B cell (primary cell): Measurements from ENCODE around the gene TLK2. TPM values are rescaled to one million over a fixed set of nuclear protein-coding genes. Genes with fewer than 3 reads are reported as not detected.

ENCODE experiments used
- ATAC-seq: fragments of 200-7000 bp; cut with Tn5 transposase; one replicate; pipeline ENCODE4 v1.10.0; 2021; ENCODE audit warnings: low read depth, mild to moderate bottlenecking, moderate number of reproducible peaks, moderate library complexity
- CTCF ChIA-PET: fragments of 350-600 bp; sonication (Branson Sonifier 250); formaldehyde crosslinking; loops from one replicate; lab custom pipeline; 2021; ENCODE audit warnings: antibody characterized with exemption, inconsistent platforms; lab: Charles Lee
- POLR2A ChIA-PET: fragments of 350-600 bp; sonication (Branson Sonifier 250); formaldehyde crosslinking; loops from one replicate; lab custom pipeline; 2021; ENCODE audit warnings: antibody characterized with exemption; lab: Charles Lee
- DNase-seq: peaks from one replicate; pipeline ENCODE4 v3.0.0; 2013
- H2AFZ ChIP-seq: 2 replicates; pipeline ENCODE4 v1.6.1; 2012; ENCODE audit warnings: mild to moderate bottlenecking, low read depth, low read length; ENCODE audit not compliant: insufficient read depth, poor library complexity, severe bottlenecking
- H3K27ac ChIP-seq, 2 donors: 1 replicate in 1 of 2; 2 replicates in 1 of 2; pipeline ENCODE4 v1.5.1; 2012 to 2013; ENCODE audit warnings: low read length in 2 of 2, mild to moderate bottlenecking in 2 of 2, moderate library complexity in 1 of 2
- H3K27me3 ChIP-seq, 4 experiments: fragments of 200-600 bp in 1 of 4; sonication (generic) in 1 of 4; replicated peaks in 1 of 4; 1 replicate in 2 of 4; 2 replicates in 2 of 4; pipeline versions ENCODE4 v1.6.1 to v1.7.0; 2013 to 2016; ENCODE audit warnings: low read length in 3 of 4, mild to moderate bottlenecking in 2 of 4, mixed read lengths in 1 of 4, moderate library complexity in 1 of 4; ENCODE audit not compliant: insufficient read depth in 4 of 4, control insufficient read depth in 3 of 4; ENCODE audit errors: control extremely low read depth in 1 of 4
- H3K36me3 ChIP-seq, 2 experiments: replicated peaks in 1 of 2; 1 replicate in 1 of 2; 2 replicates in 1 of 2; pipeline versions ENCODE4 v1.6.1 to v1.7.1; 2013; ENCODE audit warnings: low read length in 1 of 2; ENCODE audit not compliant: insufficient read depth in 2 of 2, control insufficient read depth in 1 of 2; ENCODE audit errors: control extremely low read depth in 1 of 2, extremely low read depth in 1 of 2
- H3K4me1 ChIP-seq, 2 donors: fragments of 200-600 bp in 1 of 2; sonication (generic) in 1 of 2; 1 replicate in 1 of 2; 2 replicates in 1 of 2; pipeline versions ENCODE4 v1.5.1 to v1.6.1; 2013 to 2017; ENCODE audit warnings: low read length in 2 of 2; ENCODE audit not compliant: control insufficient read depth in 2 of 2, insufficient read depth in 2 of 2
- H3K4me2 ChIP-seq: replicated peaks from 2 replicates; pipeline ENCODE3; 2012; ENCODE audit warnings: mild to moderate bottlenecking, low read depth, low read length; ENCODE audit not compliant: poor library complexity, severe bottlenecking
- H3K4me3 ChIP-seq, 5 experiments: fragments of 200-600 bp in 1 of 5; sonication (generic) in 1 of 5; 1 replicate in 3 of 5; 2 replicates in 2 of 5; pipeline versions ENCODE4 v1.5.1 to v1.7.0; 2011 to 2016; ENCODE audit warnings: low read length in 4 of 5, mild to moderate bottlenecking in 4 of 5, low read depth in 2 of 5, control low read depth in 1 of 5, moderate library complexity in 1 of 5; ENCODE audit not compliant: insufficient read depth in 1 of 5; ENCODE audit errors: control extremely low read depth in 1 of 5, extremely low read depth in 1 of 5
- H3K79me2 ChIP-seq: fragments of 200-600 bp; sonication (generic); one replicate; pipeline ENCODE4 v1.6.0; 2016; ENCODE audit warnings: low read length; ENCODE audit not compliant: control insufficient read depth, insufficient read depth
- H3K9ac ChIP-seq: fragments of 200-600 bp; sonication (generic); 2 replicates; pipeline ENCODE4 v1.6.1; 2017; ENCODE audit warnings: mild to moderate bottlenecking, low read length, moderate library complexity
- H3K9me3 ChIP-seq, 3 donors: one replicate each; pipeline versions ENCODE4 v1.6.1 to v1.7.1; 2013; ENCODE audit warnings: low read length in 2 of 3; ENCODE audit not compliant: control insufficient read depth in 2 of 3, insufficient read depth in 1 of 3; ENCODE audit errors: control extremely low read depth in 1 of 3
- H4K20me1 ChIP-seq: 2 replicates; pipeline ENCODE4 v1.6.0; 2012; ENCODE audit warnings: mild to moderate bottlenecking, low read length; ENCODE audit not compliant: insufficient read depth, control insufficient read depth, poor library complexity, severe bottlenecking
- H3K27ac Mint-ChIP-seq: one replicate; pipeline ENCODE4 v1.8.0; 2021; ENCODE audit warnings: mixed read lengths
- H3K27me3 Mint-ChIP-seq: one replicate; pipeline ENCODE4 v1.8.0; 2021; ENCODE audit warnings: mixed read lengths
- H3K4me1 Mint-ChIP-seq: one replicate; pipeline ENCODE4 v1.8.0; 2021; ENCODE audit warnings: mixed read lengths
- H3K4me3 Mint-ChIP-seq: one replicate; pipeline ENCODE4 v1.8.0; 2021; ENCODE audit warnings: mixed read lengths
- H3K9me3 Mint-ChIP-seq: one replicate; pipeline ENCODE4 v1.8.0; 2022; ENCODE audit warnings: mixed read lengths; ENCODE audit not compliant: insufficient read depth
- EZH2 ChIP-seq: IDR thresholded peaks from 2 replicates; pipeline ENCODE4 v1.6.1; 2012; ENCODE audit warnings: borderline replicate concordance, low read depth, mild to moderate bottlenecking, moderate library complexity, low read length; ENCODE audit not compliant: insufficient read depth, poor library complexity, severe bottlenecking
- WGBS: methylation state at CpG from one replicate; pipeline ENCODE4 v1.1.5; 2013; ENCODE audit warnings: missing lambda C conversion rate; ENCODE audit not compliant: insufficient coverage; 5-methylcytosine and 5-hydroxymethylcytosine counted together
- intact Hi-C: fragments of 100-400 bp; cut with micrococcal nuclease; formaldehyde crosslinking; loops from one replicate; pipeline ENCODE4 v1.10.0; 2022
- polyA plus RNA-seq: library from polyadenylated mRNA; depleted of rRNA; stranded (reverse); fragments of >200 nt; gene quantifications from 2 replicates; pipeline ENCODE4 v1.2.3, GENCODE V29; 2012
- total RNA-seq, 2 donors: library from RNA; stranded (reverse); fragments of 120-200 nt in 1 of 2; gene quantifications; 1 replicate in 1 of 2; 2 replicates in 1 of 2; pipeline versions ENCODE4 v1.2.3 to v1.2.4, GENCODE V29; 2013 to 2022
- TF ChIP-seq, protein P1 (sequence below): fragments of 200-600 bp; IDR thresholded peaks from one replicate; pipeline ENCODE4 v1.8.0; 2022; ENCODE audit warnings: antibody characterized with exemption, mild to moderate bottlenecking

The TLK2 gene
- total and polyA plus RNA-seq, 2 donors (not counting 1 experiment from before 2014, with no cell fraction given), result 36.3 to 75.3 TPM

DNA sequence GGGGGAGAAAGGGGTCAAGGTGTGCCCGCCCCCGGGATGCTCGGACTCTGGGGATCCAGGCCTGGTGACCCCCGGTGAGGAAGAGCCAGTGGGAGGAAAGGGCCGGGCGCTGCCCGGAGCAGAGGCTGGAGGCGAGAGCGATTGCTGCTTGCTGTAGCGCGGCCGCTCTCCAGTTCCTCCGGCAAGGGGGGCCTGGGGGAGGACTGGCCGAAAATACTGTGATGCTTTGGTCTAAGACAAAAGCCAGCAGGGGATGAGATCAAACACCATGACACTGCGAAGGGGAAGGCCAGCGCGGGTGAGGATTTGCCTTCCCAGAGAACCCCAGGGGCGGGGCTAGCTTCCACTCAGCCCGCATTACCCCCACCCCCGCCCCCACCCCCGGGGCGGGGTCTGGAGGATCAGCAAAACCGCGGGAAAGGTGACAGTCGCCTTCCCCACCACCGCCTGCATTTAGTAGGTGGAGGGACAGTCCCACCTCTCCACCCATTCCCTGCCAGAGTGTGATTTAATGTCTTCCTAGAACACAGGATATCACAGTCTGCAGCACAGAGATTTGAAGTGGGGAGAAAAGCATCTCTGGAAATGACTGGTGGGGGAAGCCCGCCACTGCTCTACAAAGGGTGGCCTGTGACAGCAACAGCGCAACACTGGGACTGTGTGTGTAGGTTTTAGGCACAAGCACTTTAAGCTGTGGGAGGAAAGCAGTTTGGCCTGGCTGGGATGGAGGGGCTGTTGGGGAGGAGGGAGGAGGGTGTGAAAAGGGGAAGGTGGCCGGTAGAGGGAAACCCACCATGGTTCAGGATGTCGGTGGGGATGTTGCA is 174.6 kb downstream of the TLK2 start:
- peak overlapping the region; percentile 100 for H3K4me2 ChIP-seq
- POLR2A ChIA-PET, result no interaction called here
- CTCF ChIA-PET, result no interaction called here

More for the DNA sequence above, 174.6 kb downstream of the TLK2 start:
- Histone ChIP-seq H3K4me1 (peaks cover 14 to 22% of the 10 kb centered on the region in 2 donors), H2AFZ (peak overlapping the region; percentile 76), H3K4me3 (peak overlapping the region in 4 of 5 experiments; percentile 54 to 86 (median 64)), H3K9me3 (peaks cover 0 to 3% (median 0%) of the 10 kb centered on the region in 3 donors), H3K79me2 (no peaks in the 10 kb centered on the region), H3K9ac (peak overlapping the region; percentile 81), H3K27ac (peak overlapping the region in 1 of 2 donors; percentile 51), H4K20me1 (no peaks in the 10 kb centered on the region), H3K27me3 (peaks cover 0 to 2% (median under 1%) of the 10 kb centered on the region in 4 experiments), H3K36me3 (no peaks in the 10 kb centered on the region)
- intact Hi-C loops, result no loop called here
- DNase-seq (peak; percentile 47), ATAC-seq (peak; percentile 54)
- no peaks in the 10 kb centered on the region for H3K9me3 Mint-ChIP-seq
- peak overlapping the region; percentile 92 for H3K4me3 Mint-ChIP-seq
- H3K4me1 Mint-ChIP-seq, result peaks cover 23% of the 10 kb centered on the region
- TF ChIP-seq, protein P1, sequence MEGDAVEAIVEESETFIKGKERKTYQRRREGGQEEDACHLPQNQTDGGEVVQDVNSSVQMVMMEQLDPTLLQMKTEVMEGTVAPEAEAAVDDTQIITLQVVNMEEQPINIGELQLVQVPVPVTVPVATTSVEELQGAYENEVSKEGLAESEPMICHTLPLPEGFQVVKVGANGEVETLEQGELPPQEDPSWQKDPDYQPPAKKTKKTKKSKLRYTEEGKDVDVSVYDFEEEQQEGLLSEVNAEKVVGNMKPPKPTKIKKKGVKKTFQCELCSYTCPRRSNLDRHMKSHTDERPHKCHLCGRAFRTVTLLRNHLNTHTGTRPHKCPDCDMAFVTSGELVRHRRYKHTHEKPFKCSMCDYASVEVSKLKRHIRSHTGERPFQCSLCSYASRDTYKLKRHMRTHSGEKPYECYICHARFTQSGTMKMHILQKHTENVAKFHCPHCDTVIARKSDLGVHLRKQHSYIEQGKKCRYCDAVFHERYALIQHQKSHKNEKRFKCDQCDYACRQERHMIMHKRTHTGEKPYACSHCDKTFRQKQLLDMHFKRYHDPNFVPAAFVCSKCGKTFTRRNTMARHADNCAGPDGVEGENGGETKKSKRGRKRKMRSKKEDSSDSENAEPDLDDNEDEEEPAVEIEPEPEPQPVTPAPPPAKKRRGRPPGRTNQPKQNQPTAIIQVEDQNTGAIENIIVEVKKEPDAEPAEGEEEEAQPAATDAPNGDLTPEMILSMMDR, result no peak
- TF ChIP-seq EZH2, result no peak
- under 1% methylated on average over 22 of the region's 30 CpGs for WGBS
- H3K27ac Mint-ChIP-seq, result peak overlapping the region; percentile 39
- no peaks in the 10 kb centered on the region for H3K27me3 Mint-ChIP-seq
